WTC11 (cell line): ENCODE measurements around the gene SNAPC1. TPM values are rescaled to one million over a fixed set of nuclear protein-coding genes. Genes with fewer than 3 reads are reported as not detected.
A peak's percentile ranks its signal among the peaks of the same experiment; 100 is the strongest.

Experiments
- ATAC-seq: fragments of 200-7000 bp; cut with Tn5 transposase; 2 replicates; pipeline ENCODE4 v1.10.0; 2021; ENCODE audit warnings: mild to moderate bottlenecking, moderate library complexity
- CTCF ChIA-PET: fragments of 300-600 bp; sonication (Branson Sonifier 250); formaldehyde crosslinking; loops from one replicate; lab custom pipeline; 2021; ENCODE audit warnings: antibody characterized with exemption; lab: Charles Lee
- POLR2A ChIA-PET: fragments of 350-600 bp; sonication (Branson Sonifier 250); formaldehyde crosslinking; loops from one replicate; lab custom pipeline; 2021; ENCODE audit warnings: antibody characterized with exemption; lab: Charles Lee
- DNase-seq: peaks from one replicate; pipeline ENCODE4 v3.0.0; 2021; ENCODE audit warnings: low spot score
- H3K27ac Mint-ChIP-seq: 2 replicates; pipeline ENCODE4 v1.8.0; 2021; ENCODE audit warnings: mixed read lengths
- H3K27me3 Mint-ChIP-seq: 2 replicates; pipeline ENCODE4 v1.8.0; 2021; ENCODE audit warnings: low read depth, mild to moderate bottlenecking, moderate library complexity, mixed read lengths
- H3K36me3 Mint-ChIP-seq: 2 replicates; pipeline ENCODE4 v1.8.0; 2021; ENCODE audit warnings: mixed read lengths
- H3K4me1 Mint-ChIP-seq: 2 replicates; pipeline ENCODE4 v1.8.0; 2022; ENCODE audit warnings: mixed read lengths
- H3K4me3 Mint-ChIP-seq: 2 replicates; pipeline ENCODE4 v1.8.0; 2021; ENCODE audit warnings: mild to moderate bottlenecking, moderate library complexity, mixed read lengths
- H3K9me3 Mint-ChIP-seq: 2 replicates; pipeline ENCODE4 v1.8.0; 2021; ENCODE audit warnings: mixed read lengths
- AFF4 ChIP-seq: sonication (generic); formaldehyde crosslinking; IDR thresholded peaks from 2 replicates; pipeline ENCODE4 v1.8.1; 2023; ENCODE audit warnings: mild to moderate bottlenecking, missing genetic modification reagents, borderline replicate concordance
- AR ChIP-seq: fragments of 250-450 bp; sonication (Bioruptor Pico); IDR thresholded peaks from 2 replicates; pipeline ENCODE4 v1.9.0; 2021; ENCODE audit warnings: mild to moderate bottlenecking
- ATF3 ChIP-seq: sonication (generic); formaldehyde crosslinking; conservative IDR thresholded peaks from 2 replicates; pipeline ENCODE4 v1.8.1; 2022; ENCODE audit warnings: mild to moderate bottlenecking, missing genetic modification reagents
- ATF6 ChIP-seq: sonication (generic); formaldehyde crosslinking; IDR thresholded peaks from 2 replicates; pipeline ENCODE4 v1.8.1; 2023; ENCODE audit warnings: mild to moderate bottlenecking, missing genetic modification reagents
- CBFB ChIP-seq: sonication (generic); formaldehyde crosslinking; IDR thresholded peaks from 2 replicates; pipeline ENCODE4 v1.8.1; 2022; ENCODE audit warnings: mild to moderate bottlenecking, low read depth, missing genetic modification reagents
- FOXK1 ChIP-seq: sonication (generic); formaldehyde crosslinking; IDR thresholded peaks from 2 replicates; pipeline ENCODE4 v1.8.0; 2022; ENCODE audit warnings: mild to moderate bottlenecking, moderate library complexity, missing genetic modification reagents
- GRHL2 ChIP-seq: fragments of 250-450 bp; sonication (Bioruptor Pico); IDR thresholded peaks from 2 replicates; pipeline ENCODE4 v1.8.0; 2022; ENCODE audit warnings: mild to moderate bottlenecking, moderate library complexity; ENCODE audit not compliant: insufficient replicate concordance, severe bottlenecking
- HMGA2 ChIP-seq: fragments of 250-450 bp; sonication (Bioruptor Pico); IDR thresholded peaks from 2 replicates; pipeline ENCODE4 v1.4.0; 2021; ENCODE audit warnings: mild to moderate bottlenecking, moderate library complexity
- JUN ChIP-seq: sonication (generic); formaldehyde crosslinking; IDR thresholded peaks from 2 replicates; pipeline ENCODE4 v1.8.0; 2023; ENCODE audit warnings: mild to moderate bottlenecking, missing genetic modification reagents
- NFE2L1 ChIP-seq: sonication (generic); formaldehyde crosslinking; IDR thresholded peaks from 2 replicates; pipeline ENCODE4 v1.8.1; 2023; ENCODE audit warnings: missing genetic modification reagents
- NFYB ChIP-seq: sonication (generic); formaldehyde crosslinking; conservative IDR thresholded peaks from 2 replicates; pipeline ENCODE4 v1.8.0; 2022; ENCODE audit warnings: low read depth, missing genetic modification reagents
- NR2C2 ChIP-seq: sonication (generic); formaldehyde crosslinking; IDR thresholded peaks from 2 replicates; pipeline ENCODE4 v1.8.0; 2022; ENCODE audit warnings: mild to moderate bottlenecking, missing genetic modification reagents
- RELA ChIP-seq: sonication (generic); formaldehyde crosslinking; IDR thresholded peaks from 2 replicates; pipeline ENCODE4 v1.8.1; 2022; ENCODE audit warnings: missing genetic modification reagents, mild to moderate bottlenecking, borderline replicate concordance
- TEAD1 ChIP-seq: sonication (generic); formaldehyde crosslinking; IDR thresholded peaks from 2 replicates; pipeline ENCODE4 v1.8.0; 2022; ENCODE audit warnings: mild to moderate bottlenecking, missing genetic modification reagents
- USF2 ChIP-seq: sonication (generic); formaldehyde crosslinking; IDR thresholded peaks from 2 replicates; pipeline ENCODE4 v1.8.1; 2023; ENCODE audit warnings: mild to moderate bottlenecking, missing genetic modification reagents, moderate library complexity
- ZNF281 ChIP-seq: sonication (generic); formaldehyde crosslinking; IDR thresholded peaks from 2 replicates; pipeline ENCODE4 v1.8.0; 2023; ENCODE audit warnings: mild to moderate bottlenecking, missing genetic modification reagents
- ZNF532 ChIP-seq: fragments of 250-450 bp; sonication (Bioruptor Pico); IDR thresholded peaks from 2 replicates; pipeline ENCODE4 v1.9.0; 2021; ENCODE audit warnings: mild to moderate bottlenecking, borderline replicate concordance
- total RNA-seq: library from RNA; stranded (reverse); gene quantifications from 3 replicates; pipeline ENCODE4 v1.2.3, GENCODE V29; 2021

Gene SNAPC1
- total RNA-seq, 1 experiment from 2014 or later, result 9.5 TPM

- TF ChIP-seq AR (CRISPR knock-in tag) (no peak), ZNF532 (CRISPR knock-in tag) (no peak), ATF6 (CRISPR knock-in tag) (no peak), NR2C2 (no peak), NFYB (CRISPR knock-in tag) (no peak)
Observed at GRCh38 chr14:61769893-61770292, 7.7 kb downstream of the SNAPC1 start (continued).

GRCh38 chr14:61774861-61775260 is 12.6 kb downstream of the SNAPC1 start:
- Mint-ChIP-seq H3K9me3 (no peaks in the 10 kb centered on the region), H3K36me3 (peaks cover 77% of the 10 kb centered on the region), H3K4me1 (no peaks in the 10 kb centered on the region), H3K27me3 (no peaks in the 10 kb centered on the region), H3K4me3 (no peak overlapping the region), H3K27ac (peak overlapping the region; percentile 57; the same call in 1 of the 2 replicates)
- no peak for ATAC-seq
- no peak for DNase-seq
- ChIA-PET POLR2A (no interaction called here), CTCF (no interaction called here)
- no peak for TF ChIP-seq GRHL2 (CRISPR knock-in tag)
- no peak for TF ChIP-seq CBFB (CRISPR knock-in tag)
- no peak for TF ChIP-seq USF2 (CRISPR knock-in tag)
- TF ChIP-seq NFE2L1 (CRISPR knock-in tag), result no peak
- no peak for TF ChIP-seq ATF3
- no peak for TF ChIP-seq FOXK1
- no peak for TF ChIP-seq HMGA2 (CRISPR knock-in tag)
- no peak for TF ChIP-seq RELA (CRISPR knock-in tag)
- no peak for TF ChIP-seq AFF4 (CRISPR knock-in tag)
- no peak for TF ChIP-seq ZNF281
- no peak for TF ChIP-seq ATF6 (CRISPR knock-in tag)
- TF ChIP-seq JUN (CRISPR knock-in tag), result no peak
- TF ChIP-seq TEAD1 (CRISPR knock-in tag), result no peak
- TF ChIP-seq, all 79 proteins: peak for 0
